GM13977 (cell line): ENCODE results near the gene FOXO6.

ENCODE experiments used
- DNase-seq: peaks from one replicate; pipeline ENCODE4 v3.0.0; 2012; ENCODE audit warnings: low spot score
- CTCF ChIP-seq: IDR thresholded peaks from 2 replicates; pipeline ENCODE4 v1.5.1; 2012; ENCODE audit warnings: mild to moderate bottlenecking, control low read depth; ENCODE audit not compliant: insufficient read depth; ENCODE audit errors: extremely low read depth, missing control alignments
- in situ Hi-C: fragments of 300-500 bp; cut with MboI; formaldehyde crosslinking; loops from one replicate; pipeline ENCODE4 v1.12.0; 2022; ENCODE audit warnings: low sequenced_read_pairs, low pct_unique_long_range_greater_than_20kb, mixed read lengths, inconsistent platforms; ENCODE audit not compliant: unreplicated experiment

FOXO6 gene

GRCh38 chr1:41419584-41420295, 58.5 kb downstream of the FOXO6 start:
- no peak for TF ChIP-seq CTCF
- in situ Hi-C loops: no loop called here

GRCh38 chr1:41420351-41420750, 59.1 kb downstream of the FOXO6 start:
- DNase-seq: no peak
- in situ Hi-C loops: no loop called here

More at GRCh38 chr1:41419584-41420295, 58.5 kb downstream of the FOXO6 start:
- no peak for DNase-seq

GRCh38 chr1:41420860-41421259, 59.6 kb downstream of the FOXO6 start:
- no peak for TF ChIP-seq CTCF
- in situ Hi-C loops: no loop called here
- DNase-seq: no peak

More at GRCh38 chr1:41420351-41420750, 59.1 kb downstream of the FOXO6 start:
- TF ChIP-seq CTCF: no peak

- no peak for TF ChIP-seq CTCF
- in situ Hi-C loops: no loop called here
- no peak for DNase-seq
Observed at GRCh38 chr1:41422306-41422705, 61.1 kb downstream of the FOXO6 start.

- in situ Hi-C loops: no loop called here
- DNase-seq: no peak
- peak; percentile 37 for TF ChIP-seq CTCF
Observed at GRCh38 chr1:41423511-41424191, 62.4 kb downstream of the FOXO6 start.

GRCh38 chr1:41424581-41425118, 63.4 kb downstream of the FOXO6 start:
- no peak for TF ChIP-seq CTCF
- in situ Hi-C loops: no loop called here
- DNase-seq: no peak
